Panc1 (cell line): Measurements from ENCODE around the gene ADARB1. TPM values are rescaled to one million over a fixed set of nuclear protein-coding genes. Genes with fewer than 3 reads are reported as not detected.
A peak's percentile ranks its signal among the peaks of the same experiment; 100 is the strongest.

Experiments
- ATAC-seq: fragments of 200-7000 bp; cut with Tn5 transposase; 2 replicates; pipeline ENCODE4 v1.9.1; 2020; ENCODE audit warnings: mild to moderate bottlenecking, moderate library complexity
- BruUV-seq: library from RNA; stranded (reverse); fragments of 400-500 nt; replicated peaks from 2 replicates; lab custom pipeline; 2021; lab: Mats Ljungman, UMichigan
- CTCF ChIA-PET: fragments of 300-600 bp; sonication (Branson Sonifier 250); formaldehyde crosslinking; loops from one replicate; lab custom pipeline; 2022; ENCODE audit warnings: antibody characterized with exemption; lab: Charles Lee
- POLR2A ChIA-PET: fragments of 300-600 bp; sonication (Branson Sonifier 250); formaldehyde crosslinking; loops from one replicate; lab custom pipeline; 2022; ENCODE audit warnings: antibody characterized with exemption; lab: Charles Lee
- DNase-seq: peaks from one replicate; pipeline ENCODE4 v3.0.0-alpha.2; 2010; ENCODE audit warnings: low read depth, low spot score
- H3K27ac ChIP-seq: 2 replicates; pipeline ENCODE4 v1.5.1; 2011; ENCODE audit warnings: mild to moderate bottlenecking, low read length, inconsistent platforms
- H3K27me3 ChIP-seq: fragments of 200-500 bp; sonication (Bioruptor generic); 2 replicates; pipeline ENCODE4 v1.6.0; 2014; ENCODE audit warnings: low read length, inconsistent platforms; ENCODE audit not compliant: control insufficient read depth, insufficient read depth
- H3K36me3 ChIP-seq: fragments of 200-500 bp; sonication (Bioruptor generic); 2 replicates; pipeline ENCODE4 v1.5.1; 2014; ENCODE audit warnings: inconsistent platforms, mild to moderate bottlenecking, low read length, moderate library complexity; ENCODE audit not compliant: control insufficient read depth, insufficient read depth
- H3K4me1 ChIP-seq: 2 replicates; pipeline ENCODE4 v1.5.1; 2011; ENCODE audit warnings: inconsistent platforms, mild to moderate bottlenecking, low read length, moderate library complexity; ENCODE audit not compliant: control insufficient read depth, insufficient read depth
- H3K4me3 ChIP-seq, 2 experiments: 2 replicates each; pipeline ENCODE4 v1.5.1; 2011 to 2012; ENCODE audit warnings: low read depth in 2 of 2, low read length in 2 of 2, mild to moderate bottlenecking in 2 of 2, inconsistent platforms in 1 of 2, moderate library complexity in 1 of 2
- H3K9me3 ChIP-seq: fragments of 200-500 bp; sonication (Bioruptor generic); 2 replicates; pipeline ENCODE4 v1.5.1; 2014; ENCODE audit warnings: low read depth, mild to moderate bottlenecking, inconsistent platforms, low read length, moderate library complexity; ENCODE audit not compliant: control insufficient read depth, insufficient read depth
- POLR2AphosphoS5 ChIP-seq: IDR thresholded peaks from 2 replicates; pipeline ENCODE4 v1.6.1; 2012; ENCODE audit warnings: mild to moderate bottlenecking, low read depth, low read length, moderate library complexity
- SIN3A ChIP-seq: IDR thresholded peaks from 2 replicates; pipeline ENCODE4 v1.6.1; 2012; ENCODE audit warnings: low read depth, mild to moderate bottlenecking, low read length, moderate library complexity, borderline replicate concordance; ENCODE audit not compliant: insufficient read depth
- TCF7L2 ChIP-seq: IDR thresholded peaks from 2 replicates; pipeline ENCODE4 v1.6.1; 2011; ENCODE audit warnings: mild to moderate bottlenecking, low read depth, low read length, inconsistent platforms
- in situ Hi-C: cut with HindIII; loops from 2 replicates; pipeline ENCODE4 v1.10.0; 2016; ENCODE audit warnings: low sequenced_read_pairs, low pct_unique_long_range_greater_than_20kb
- intact Hi-C: fragments of 100-400 bp; cut with micrococcal nuclease; formaldehyde crosslinking; loops from one replicate; pipeline ENCODE4 v1.10.0; 2022; ENCODE audit not compliant: unreplicated experiment
- total RNA-seq: library from RNA; stranded (reverse); gene quantifications from one replicate; pipeline ENCODE4 v1.2.1, GENCODE V29; 2021; ENCODE audit not compliant: unreplicated experiment
- TF ChIP-seq, protein P1 (sequence below): fragments of 450-650 bp; IDR thresholded peaks from 2 replicates; pipeline ENCODE4 v1.5.1; 2017; ENCODE audit warnings: mild to moderate bottlenecking
- TF ChIP-seq, protein P2 (sequence below), 2 experiments: IDR thresholded peaks; 2 replicates each; pipeline ENCODE4 v1.6.1; 2011 to 2012; ENCODE audit warnings: low read depth in 2 of 2, control low read depth in 1 of 2, low read length in 1 of 2, mild to moderate bottlenecking in 1 of 2, moderate library complexity in 1 of 2; ENCODE audit not compliant: insufficient read depth in 1 of 2

Gene ADARB1
- total RNA-seq, 1 experiment from 2014 or later: 15.0 TPM

DNA sequence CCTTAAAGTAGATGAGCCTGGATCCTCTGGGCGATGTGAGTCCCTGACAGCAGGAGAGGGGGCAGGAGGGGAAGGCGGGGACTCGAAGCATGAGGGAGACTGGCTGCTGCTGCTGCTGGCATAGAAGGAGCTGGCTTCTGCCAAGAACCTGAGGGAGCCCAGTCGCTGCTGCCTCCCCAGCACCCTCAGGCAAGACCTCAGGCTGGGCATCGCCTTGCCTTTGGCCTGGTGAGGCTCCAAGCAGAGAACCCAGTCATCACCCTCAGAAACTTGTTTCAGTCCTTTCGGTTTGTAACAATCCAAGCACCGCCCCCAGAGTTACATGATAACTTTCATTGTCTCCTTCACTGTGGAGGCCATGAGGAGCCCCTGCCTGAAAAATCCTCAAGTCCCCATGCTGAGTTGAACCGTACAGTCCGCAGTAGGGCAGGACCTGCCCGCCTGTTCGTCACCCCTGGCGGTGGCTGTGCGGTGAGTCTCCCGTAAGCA, 174.6 kb downstream of the ADARB1 start:
- intact Hi-C loops: no loop called here
- Histone ChIP-seq H3K4me1 (peaks cover 10% of the 10 kb centered on the region), H3K36me3 (no peaks in the 10 kb centered on the region), H3K27ac (no peak overlapping the region), H3K9me3 (peaks cover 1% of the 10 kb centered on the region; the same call in 1 of the 2 replicates), H3K27me3 (no peaks in the 10 kb centered on the region), H3K4me3 (peak overlapping the region; percentile 25 to 44)
- TF ChIP-seq, protein P1, sequence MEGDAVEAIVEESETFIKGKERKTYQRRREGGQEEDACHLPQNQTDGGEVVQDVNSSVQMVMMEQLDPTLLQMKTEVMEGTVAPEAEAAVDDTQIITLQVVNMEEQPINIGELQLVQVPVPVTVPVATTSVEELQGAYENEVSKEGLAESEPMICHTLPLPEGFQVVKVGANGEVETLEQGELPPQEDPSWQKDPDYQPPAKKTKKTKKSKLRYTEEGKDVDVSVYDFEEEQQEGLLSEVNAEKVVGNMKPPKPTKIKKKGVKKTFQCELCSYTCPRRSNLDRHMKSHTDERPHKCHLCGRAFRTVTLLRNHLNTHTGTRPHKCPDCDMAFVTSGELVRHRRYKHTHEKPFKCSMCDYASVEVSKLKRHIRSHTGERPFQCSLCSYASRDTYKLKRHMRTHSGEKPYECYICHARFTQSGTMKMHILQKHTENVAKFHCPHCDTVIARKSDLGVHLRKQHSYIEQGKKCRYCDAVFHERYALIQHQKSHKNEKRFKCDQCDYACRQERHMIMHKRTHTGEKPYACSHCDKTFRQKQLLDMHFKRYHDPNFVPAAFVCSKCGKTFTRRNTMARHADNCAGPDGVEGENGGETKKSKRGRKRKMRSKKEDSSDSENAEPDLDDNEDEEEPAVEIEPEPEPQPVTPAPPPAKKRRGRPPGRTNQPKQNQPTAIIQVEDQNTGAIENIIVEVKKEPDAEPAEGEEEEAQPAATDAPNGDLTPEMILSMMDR: no peak
- TF ChIP-seq, protein P2, sequence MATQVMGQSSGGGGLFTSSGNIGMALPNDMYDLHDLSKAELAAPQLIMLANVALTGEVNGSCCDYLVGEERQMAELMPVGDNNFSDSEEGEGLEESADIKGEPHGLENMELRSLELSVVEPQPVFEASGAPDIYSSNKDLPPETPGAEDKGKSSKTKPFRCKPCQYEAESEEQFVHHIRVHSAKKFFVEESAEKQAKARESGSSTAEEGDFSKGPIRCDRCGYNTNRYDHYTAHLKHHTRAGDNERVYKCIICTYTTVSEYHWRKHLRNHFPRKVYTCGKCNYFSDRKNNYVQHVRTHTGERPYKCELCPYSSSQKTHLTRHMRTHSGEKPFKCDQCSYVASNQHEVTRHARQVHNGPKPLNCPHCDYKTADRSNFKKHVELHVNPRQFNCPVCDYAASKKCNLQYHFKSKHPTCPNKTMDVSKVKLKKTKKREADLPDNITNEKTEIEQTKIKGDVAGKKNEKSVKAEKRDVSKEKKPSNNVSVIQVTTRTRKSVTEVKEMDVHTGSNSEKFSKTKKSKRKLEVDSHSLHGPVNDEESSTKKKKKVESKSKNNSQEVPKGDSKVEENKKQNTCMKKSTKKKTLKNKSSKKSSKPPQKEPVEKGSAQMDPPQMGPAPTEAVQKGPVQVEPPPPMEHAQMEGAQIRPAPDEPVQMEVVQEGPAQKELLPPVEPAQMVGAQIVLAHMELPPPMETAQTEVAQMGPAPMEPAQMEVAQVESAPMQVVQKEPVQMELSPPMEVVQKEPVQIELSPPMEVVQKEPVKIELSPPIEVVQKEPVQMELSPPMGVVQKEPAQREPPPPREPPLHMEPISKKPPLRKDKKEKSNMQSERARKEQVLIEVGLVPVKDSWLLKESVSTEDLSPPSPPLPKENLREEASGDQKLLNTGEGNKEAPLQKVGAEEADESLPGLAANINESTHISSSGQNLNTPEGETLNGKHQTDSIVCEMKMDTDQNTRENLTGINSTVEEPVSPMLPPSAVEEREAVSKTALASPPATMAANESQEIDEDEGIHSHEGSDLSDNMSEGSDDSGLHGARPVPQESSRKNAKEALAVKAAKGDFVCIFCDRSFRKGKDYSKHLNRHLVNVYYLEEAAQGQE (IDR thresholded peaks at IDR 0.05; ENCODE audit: insufficient read depth in 1 of 2, low read depth in 2 of 2, low read length in 1 of 2): no peak
- TF ChIP-seq POLR2AphosphoS5 (no peak), SIN3A (no peak), TCF7L2 (no peak)
- no peak for DNase-seq
- ATAC-seq: peak; percentile 71
- no TSS peak for BruUV-seq
- POLR2A ChIA-PET: no interaction called here
- CTCF ChIA-PET: no interaction called here
- in situ Hi-C loops: no loop called here

DNA sequence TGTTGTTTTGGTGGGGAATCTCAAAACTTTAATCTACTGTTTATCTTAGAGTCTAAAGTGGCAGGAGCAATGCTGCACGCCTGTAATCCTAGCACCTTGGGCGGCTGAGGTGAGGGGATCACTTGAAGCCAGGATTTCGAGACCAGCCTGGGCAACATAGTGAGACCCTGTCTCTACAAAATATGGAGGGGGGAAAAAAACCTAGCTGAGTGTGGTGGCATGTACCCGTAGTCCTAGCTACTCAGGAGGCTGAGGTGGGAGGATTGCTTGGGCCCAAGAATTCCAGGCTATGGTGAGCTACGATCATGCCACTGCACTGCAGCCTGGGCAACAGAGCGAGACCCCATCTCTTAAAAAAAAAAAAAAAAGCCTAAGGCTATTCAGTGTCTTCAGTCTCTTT, 175.2 kb downstream of the ADARB1 start:
- intact Hi-C loops: no loop called here
- H3K4me3 ChIP-seq: no peak overlapping the region

More for the DNA sequence above, 175.2 kb downstream of the ADARB1 start:
- in situ Hi-C loops: no loop called here
- TF ChIP-seq POLR2AphosphoS5 (no peak), SIN3A (no peak)
- TF ChIP-seq, protein P1: no peak
- TF ChIP-seq, protein P2 (IDR thresholded peaks at IDR 0.05; ENCODE audit: insufficient read depth in 1 of 2, low read depth in 2 of 2, low read length in 1 of 2): no peak
- H3K27me3 ChIP-seq: no peaks in the 10 kb centered on the region
- ATAC-seq (no peak), DNase-seq (no peak)
- no peaks in the 10 kb centered on the region for H3K36me3 ChIP-seq
- POLR2A ChIA-PET: no interaction called here
- BruUV-seq: no TSS peak
- H3K9me3 ChIP-seq: no peaks in the 10 kb centered on the region
- CTCF ChIA-PET: no interaction called here
- peaks cover 10% of the 10 kb centered on the region for H3K4me1 ChIP-seq
- H3K27ac ChIP-seq: no peak overlapping the region
